Activated CD8-positive, alpha-beta memory T cell treated with anti-CD3 and anti-CD28 coated beads, Interleukin-2, amount 10 ng/mL, durations not matched to agents 7 days and 5 days (primary cell): ENCODE results near the gene LPP. TPM values are rescaled to one million over a fixed set of nuclear protein-coding genes. Genes with fewer than 3 reads are reported as not detected.
"Not testable (repeated sequence)": the region's sequence is repeated elsewhere in the genome, so short reads cannot be mapped to it uniquely, and the experiment has no call there.

Source experiments
- ATAC-seq: fragments of 150-1000 bp; cut with Tn5 transposase; one replicate; pipeline ENCODE4 v1.10.0; 2021; ENCODE audit warnings: moderate library complexity
- CTCF ChIA-PET: fragments of 350-600 bp; sonication (Branson Sonifier 250); formaldehyde crosslinking; loops from one replicate; lab custom pipeline; 2021; ENCODE audit warnings: antibody characterized with exemption; lab: Charles Lee
- DNase-seq: peaks from one replicate; pipeline ENCODE4 v3.0.0-alpha.2; 2020
- H3K27ac Mint-ChIP-seq: one replicate; pipeline ENCODE4 v1.8.0; 2021; ENCODE audit warnings: mild to moderate bottlenecking, mixed read lengths
- H3K27me3 Mint-ChIP-seq: one replicate; pipeline ENCODE4 v1.8.0; 2021; ENCODE audit warnings: mixed read lengths
- H3K36me3 Mint-ChIP-seq: one replicate; pipeline ENCODE4 v1.8.0; 2021; ENCODE audit warnings: mild to moderate bottlenecking, mixed read lengths
- H3K4me1 Mint-ChIP-seq: one replicate; pipeline ENCODE4 v1.8.0; 2021; ENCODE audit warnings: mixed read lengths
- H3K4me3 Mint-ChIP-seq: one replicate; pipeline ENCODE4 v1.8.0; 2021; ENCODE audit warnings: mild to moderate bottlenecking, moderate library complexity, mixed read lengths
- H3K9me3 Mint-ChIP-seq: one replicate; pipeline ENCODE4 v1.8.0; 2022; ENCODE audit warnings: low read depth, mixed read lengths
- total RNA-seq, 2 experiments: library from RNA; stranded (reverse); gene quantifications; one replicate each; pipeline ENCODE4 v1.2.3, GENCODE V29; 2021

Gene LPP
- total RNA-seq, 2 experiments from 2014 or later, result 23.6 to 57.1 TPM

DNA sequence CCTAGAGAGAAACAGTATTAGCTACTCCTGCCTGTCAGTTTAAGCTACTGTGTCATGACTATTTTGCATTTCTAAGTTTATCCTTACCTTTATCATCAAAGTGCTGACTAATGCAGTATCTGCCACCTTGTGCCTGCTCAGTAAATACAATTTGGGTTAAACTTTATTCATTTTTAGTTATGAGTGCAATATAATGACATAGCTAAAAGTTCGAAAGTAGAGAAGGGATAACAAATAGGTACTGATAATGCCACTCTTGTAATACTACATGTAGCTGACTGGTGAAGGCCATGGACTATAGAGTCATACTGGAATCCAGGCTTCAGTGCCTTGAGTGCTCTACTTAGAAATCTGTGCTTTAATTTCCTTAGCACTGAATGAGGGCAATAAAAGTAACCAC, 537.0 kb downstream of the LPP start:
- no peak for ATAC-seq
- no peaks in the 10 kb centered on the region for H3K27me3 Mint-ChIP-seq

GRCh38 chr3:188691665-188692064, 537.7 kb downstream of the LPP start:
- no peaks in the 10 kb centered on the region for H3K9me3 Mint-ChIP-seq
- CTCF ChIA-PET, result interaction anchor here (0.7 kb wide), 1 partner anchor 1476 kb away, joined by 3 read pairs; no protein-coding TSS in a partner anchor
- no peak overlapping the region for H3K4me3 Mint-ChIP-seq
- H3K27me3 Mint-ChIP-seq, result no peaks in the 10 kb centered on the region
- no peaks in the 10 kb centered on the region for H3K36me3 Mint-ChIP-seq
- ATAC-seq (no peak), DNase-seq (no peak)
- no peaks in the 10 kb centered on the region for H3K4me1 Mint-ChIP-seq
- H3K27ac Mint-ChIP-seq, result no peak overlapping the region

More for the DNA sequence above, 537.0 kb downstream of the LPP start:
- H3K4me1 Mint-ChIP-seq, result peaks cover 5% of the 10 kb centered on the region
- H3K4me3 Mint-ChIP-seq, result no peak overlapping the region
- H3K9me3 Mint-ChIP-seq, result no peaks in the 10 kb centered on the region
- H3K27ac Mint-ChIP-seq, result no peak overlapping the region
- H3K36me3 Mint-ChIP-seq, result no peaks in the 10 kb centered on the region
- DNase-seq, result no peak
- CTCF ChIA-PET, result interaction anchor here (0.7 kb wide), 1 partner anchor 1476 kb away, joined by 3 read pairs; no protein-coding TSS in a partner anchor

GRCh38 chr3:188692700-188693099, 538.7 kb downstream of the LPP start:
- CTCF ChIA-PET, result no interaction called here
- H3K27ac Mint-ChIP-seq, result no peak overlapping the region
- H3K4me1 Mint-ChIP-seq, result peaks cover 7% of the 10 kb centered on the region
- no peak for ATAC-seq
- no peak overlapping the region for H3K4me3 Mint-ChIP-seq
- no peaks in the 10 kb centered on the region for H3K9me3 Mint-ChIP-seq
- no peaks in the 10 kb centered on the region for H3K36me3 Mint-ChIP-seq
- DNase-seq, result no peak
- H3K27me3 Mint-ChIP-seq, result no peaks in the 10 kb centered on the region

GRCh38 chr3:188693435-188693834, 539.5 kb downstream of the LPP start:
- CTCF ChIA-PET, result no interaction called here
- no peak overlapping the region for H3K4me3 Mint-ChIP-seq
- H3K27ac Mint-ChIP-seq, result no peak overlapping the region
- H3K36me3 Mint-ChIP-seq, result no peaks in the 10 kb centered on the region
- no peak for DNase-seq
- H3K9me3 Mint-ChIP-seq, result no peaks in the 10 kb centered on the region
- no peaks in the 10 kb centered on the region for H3K27me3 Mint-ChIP-seq
- ATAC-seq, result no peak
- peaks cover 7% of the 10 kb centered on the region for H3K4me1 Mint-ChIP-seq

GRCh38 chr3:188695241-188695640, 541.3 kb downstream of the LPP start:
- H3K4me1 Mint-ChIP-seq, result peaks cover 8% of the 10 kb centered on the region
- H3K9me3 Mint-ChIP-seq, result no peaks in the 10 kb centered on the region
- DNase-seq (no peak), ATAC-seq (no peak)
- CTCF ChIA-PET, result no interaction called here
- H3K27me3 Mint-ChIP-seq, result no peaks in the 10 kb centered on the region
- no peak overlapping the region for H3K4me3 Mint-ChIP-seq
- no peaks in the 10 kb centered on the region for H3K36me3 Mint-ChIP-seq
- H3K27ac Mint-ChIP-seq, result no peak overlapping the region

GRCh38 chr3:188697127-188697526, 543.2 kb downstream of the LPP start:
- H3K4me1 Mint-ChIP-seq, result peaks cover 13% of the 10 kb centered on the region
- ATAC-seq (no peak), DNase-seq (peak; percentile 43)
- no peak overlapping the region for H3K27ac Mint-ChIP-seq
- H3K36me3 Mint-ChIP-seq, result no peaks in the 10 kb centered on the region
- H3K4me3 Mint-ChIP-seq, result no peak overlapping the region
- H3K9me3 Mint-ChIP-seq, result no peaks in the 10 kb centered on the region
- peaks cover 2% of the 10 kb centered on the region for H3K27me3 Mint-ChIP-seq
- CTCF ChIA-PET, result interaction anchor here (1.5 kb wide), 1 partner anchor 11 kb away, joined by 4 read pairs; no protein-coding TSS in a partner anchor

DNA sequence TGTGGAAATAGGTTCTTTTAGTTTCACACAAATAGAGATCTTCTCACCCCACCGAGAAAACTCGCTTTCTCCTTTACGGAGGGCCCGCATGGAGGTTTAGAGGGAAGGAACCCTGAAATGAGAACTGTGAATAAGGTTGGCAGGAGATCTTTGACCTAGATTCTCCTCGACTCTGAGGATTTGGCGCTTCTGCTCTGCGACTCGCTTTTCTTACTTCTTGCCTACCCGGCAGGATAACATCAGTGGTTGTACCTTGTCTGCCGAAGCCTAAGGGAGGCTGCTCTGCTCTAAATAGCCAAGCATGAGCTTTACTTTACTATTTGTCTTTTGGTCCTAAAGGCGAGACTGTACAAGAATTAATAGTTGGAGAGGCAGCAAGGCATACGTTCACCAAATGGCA, 544.5 kb downstream of the LPP start:
- H3K4me3 Mint-ChIP-seq, result no peak overlapping the region
- no peaks in the 10 kb centered on the region for H3K36me3 Mint-ChIP-seq
- H3K27me3 Mint-ChIP-seq, result peaks cover 2% of the 10 kb centered on the region
- no peaks in the 10 kb centered on the region for H3K9me3 Mint-ChIP-seq
- H3K27ac Mint-ChIP-seq, result no peak overlapping the region
- H3K4me1 Mint-ChIP-seq, result peaks cover 15% of the 10 kb centered on the region
- DNase-seq (no peak), ATAC-seq (no peak)
- CTCF ChIA-PET, result no interaction called here

- ATAC-seq, result peak; percentile 30
- no peak for DNase-seq
- CTCF ChIA-PET, result no interaction called here
These were observed 546.5 kb downstream of the LPP start for GRCh38 chr3:188700501-188700900.

DNA sequence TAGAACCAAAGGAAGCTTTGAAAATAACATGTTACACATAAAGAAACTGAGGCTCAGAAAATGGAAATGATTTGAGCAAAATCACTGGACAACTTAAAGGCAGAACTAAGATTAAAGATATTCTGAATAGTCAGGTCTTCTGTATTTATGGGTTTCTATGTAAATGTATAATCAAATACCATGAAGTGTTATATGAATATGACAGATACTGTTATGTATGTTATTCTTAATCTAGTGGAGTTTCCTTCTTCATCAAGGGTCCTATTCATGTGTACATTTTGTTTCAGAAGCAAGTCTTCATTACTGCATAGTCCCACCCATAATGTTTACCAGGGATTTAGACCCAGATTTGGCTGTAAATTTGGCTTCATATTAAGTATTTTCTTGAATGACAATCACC, 547.0 kb downstream of the LPP start:
- DNase-seq, result no peak
- no peak overlapping the region for H3K4me3 Mint-ChIP-seq
- no peak overlapping the region for H3K27ac Mint-ChIP-seq
- peaks cover 2% of the 10 kb centered on the region for H3K27me3 Mint-ChIP-seq
- no peak for ATAC-seq
- no peaks in the 10 kb centered on the region for H3K36me3 Mint-ChIP-seq
- H3K9me3 Mint-ChIP-seq, result no peaks in the 10 kb centered on the region
- CTCF ChIA-PET, result no interaction called here
- H3K4me1 Mint-ChIP-seq, result peaks cover 15% of the 10 kb centered on the region

More at GRCh38 chr3:188700501-188700900, 546.5 kb downstream of the LPP start:
- Mint-ChIP-seq H3K4me1 (peaks cover 15% of the 10 kb centered on the region), H3K27ac (no peak overlapping the region), H3K4me3 (no peak overlapping the region), H3K27me3 (peaks cover 2% of the 10 kb centered on the region), H3K9me3 (no peaks in the 10 kb centered on the region), H3K36me3 (no peaks in the 10 kb centered on the region)

- no peak for ATAC-seq
- no peaks in the 10 kb centered on the region for H3K9me3 Mint-ChIP-seq
- no peak overlapping the region for H3K27ac Mint-ChIP-seq
- H3K4me3 Mint-ChIP-seq, result no peak overlapping the region
- CTCF ChIA-PET, result interaction anchor here (0.7 to 1.0 kb wide), 2 partner anchors 37 to 962 kb away, joined by 3 read pairs; no protein-coding TSS in a partner anchor
- no peaks in the 10 kb centered on the region for H3K36me3 Mint-ChIP-seq
- peaks cover 2% of the 10 kb centered on the region for H3K27me3 Mint-ChIP-seq
- H3K4me1 Mint-ChIP-seq, result peaks cover 15% of the 10 kb centered on the region
- no peak for DNase-seq
These were observed 547.6 kb downstream of the LPP start for GRCh38 chr3:188701485-188701969.

- H3K9me3 Mint-ChIP-seq, ATAC-seq, DNase-seq, H3K27me3 Mint-ChIP-seq, H3K27ac Mint-ChIP-seq, H3K4me3 Mint-ChIP-seq, H3K36me3 Mint-ChIP-seq: not testable (repeated sequence)
- CTCF ChIA-PET, result interaction anchor here (0.7 to 1.0 kb wide), 2 partner anchors 38 to 962 kb away, joined by 3 read pairs; no protein-coding TSS in a partner anchor
- H3K4me1 Mint-ChIP-seq, result peaks cover 12% of the 10 kb centered on the region
These were observed 548.1 kb downstream of the LPP start for GRCh38 chr3:188702028-188702427.

GRCh38 chr3:188706176-188706575, 552.2 kb downstream of the LPP start:
- ATAC-seq (no peak), DNase-seq (no peak)
- Mint-ChIP-seq H3K27ac (no peak overlapping the region), H3K27me3 (no peaks in the 10 kb centered on the region), H3K4me1 (peaks cover 3% of the 10 kb centered on the region), H3K9me3 (no peaks in the 10 kb centered on the region), H3K4me3 (no peak overlapping the region), H3K36me3 (peaks cover 1% of the 10 kb centered on the region)
- CTCF ChIA-PET, result no interaction called here

GRCh38 chr3:188706599-188706998, 552.6 kb downstream of the LPP start:
- Mint-ChIP-seq H3K27me3 (no peaks in the 10 kb centered on the region), H3K27ac (no peak overlapping the region), H3K36me3 (peaks cover 1% of the 10 kb centered on the region), H3K4me1 (peaks cover 3% of the 10 kb centered on the region), H3K9me3 (no peaks in the 10 kb centered on the region), H3K4me3 (no peak overlapping the region)
- CTCF ChIA-PET, result no interaction called here
- DNase-seq (no peak), ATAC-seq (no peak)
